ENCODE results near the gene HNRNPU. TPM values are rescaled to one million over a fixed set of nuclear protein-coding genes. Genes with fewer than 3 reads are reported as not detected.

Gene HNRNPU
- total RNA-seq, 1 donor from 2014 or later: 447 TPM

- TF ChIP-seq CTCF (conservative IDR thresholded peaks at IDR 0.05; ENCODE audit: low read depth, low read length): no peak
- peak overlapping the region; percentile 97 for H3K4me3 ChIP-seq (ENCODE audit: low read depth, low read length)
- no peak for DNase-seq (ENCODE audit: low read depth)
These were observed 671 bp downstream of the HNRNPU start for GRCh38 chr1:244863491-244864252.

- no peak for TF ChIP-seq CTCF (conservative IDR thresholded peaks at IDR 0.05; ENCODE audit: low read depth, low read length)
- DNase-seq (ENCODE audit: low read depth): no peak
- H3K4me3 ChIP-seq (ENCODE audit: low read depth, low read length): peak overlapping the region; percentile 97
These were observed 1.4 kb downstream of the HNRNPU start for GRCh38 chr1:244862699-244863490.

- no peak for TF ChIP-seq CTCF (conservative IDR thresholded peaks at IDR 0.05; ENCODE audit: low read depth, low read length)
- no peak for DNase-seq (ENCODE audit: low read depth)
- H3K4me3 ChIP-seq (ENCODE audit: low read depth, low read length): peak overlapping the region; percentile 97
These were observed 2.0 kb downstream of the HNRNPU start for GRCh38 chr1:244862354-244862698.

- TF ChIP-seq CTCF (conservative IDR thresholded peaks at IDR 0.05; ENCODE audit: low read depth, low read length): no peak
- H3K4me3 ChIP-seq (ENCODE audit: low read depth, low read length): peak overlapping the region; percentile 97
- no peak for DNase-seq (ENCODE audit: low read depth)
These were observed 2.7 kb downstream of the HNRNPU start for GRCh38 chr1:244861683-244862082.

GRCh38 chr1:244860914-244861610, 3.3 kb downstream of the HNRNPU start:
- DNase-seq (ENCODE audit: low read depth): no peak
- TF ChIP-seq CTCF (conservative IDR thresholded peaks at IDR 0.05; ENCODE audit: low read depth, low read length): no peak

GRCh38 chr1:244860078-244860477, 4.3 kb downstream of the HNRNPU start:
- DNase-seq (ENCODE audit: low read depth): no peak
- peak overlapping the region; percentile 9 for H3K4me3 ChIP-seq (ENCODE audit: low read depth, low read length)
- no peak for TF ChIP-seq CTCF (conservative IDR thresholded peaks at IDR 0.05; ENCODE audit: low read depth, low read length)

More at GRCh38 chr1:244860914-244861610, 3.3 kb downstream of the HNRNPU start:
- peak overlapping the region; percentile 97 for H3K4me3 ChIP-seq (ENCODE audit: low read depth, low read length)
